ENCODE data around the gene NUPR2.
"Not testable (repeated sequence)": the region's sequence is repeated elsewhere in the genome, so short reads cannot be mapped to it uniquely, and the experiment has no call there.

The NUPR2 gene

GRCh38 chr7:56098187-56099008, 17.8 kb downstream of the NUPR2 start:
- H3K9me3 Mint-ChIP-seq, H3K27ac Mint-ChIP-seq: not testable (repeated sequence)

DNA sequence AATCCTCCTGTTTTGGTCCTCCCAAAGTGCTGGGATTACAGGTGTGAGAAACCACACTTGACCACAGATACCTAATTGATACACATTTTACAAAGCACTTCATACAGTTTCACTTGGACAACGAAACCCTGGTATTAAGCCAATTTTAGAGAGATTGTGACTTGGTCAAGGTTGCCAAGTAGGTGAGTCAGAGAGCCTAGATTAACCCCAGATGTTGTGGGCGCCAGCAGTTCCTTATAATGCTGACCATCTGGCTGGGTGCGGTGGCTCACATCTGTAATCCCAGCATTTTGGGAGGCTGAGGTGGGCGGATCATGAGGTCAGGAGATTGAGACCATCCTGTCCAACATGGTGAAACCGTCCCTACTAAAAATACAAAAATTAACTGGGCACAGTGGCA, 18.5 kb downstream of the NUPR2 start:
- CTCF ChIA-PET, result no interaction called here
- Mint-ChIP-seq H3K27me3 (no peaks in the 10 kb centered on the region), H3K4me1 (peaks cover 2% of the 10 kb centered on the region), H3K4me3 (no peak overlapping the region), H3K27ac (no peak overlapping the region), H3K36me3 (peaks cover 25% of the 10 kb centered on the region), H3K9me3 (no peaks in the 10 kb centered on the region)
- no peak for DNase-seq

More at GRCh38 chr7:56098187-56099008, 17.8 kb downstream of the NUPR2 start:
- CTCF ChIA-PET, H3K4me1 Mint-ChIP-seq, H3K27me3 Mint-ChIP-seq, H3K4me3 Mint-ChIP-seq, DNase-seq: not testable (repeated sequence)
- peaks cover 29% of the 10 kb centered on the region for H3K36me3 Mint-ChIP-seq

GRCh38 chr7:56092789-56093531, 23.3 kb downstream of the NUPR2 start, which contains the start of gene PHKG1:
PHKG1 (minus strand) TSS chr7:56092952; CDS start chr7:56088941, 4,011 bp downstream.
- H3K27me3 Mint-ChIP-seq, result no peaks in the 10 kb centered on the region
- peaks cover 2% of the 10 kb centered on the region for H3K4me1 Mint-ChIP-seq
- H3K4me3 Mint-ChIP-seq, result no peak within 1 kb of the TSS
- H3K27ac Mint-ChIP-seq, result no peak within 1 kb of the TSS
- CTCF ChIA-PET, result no interaction called here
- no peak for DNase-seq
- no peaks in the 10 kb centered on the region for H3K9me3 Mint-ChIP-seq
- peaks cover 5% of the 10 kb centered on the region for H3K36me3 Mint-ChIP-seq

- CTCF ChIA-PET, H3K9me3 Mint-ChIP-seq, H3K4me1 Mint-ChIP-seq, H3K36me3 Mint-ChIP-seq, H3K27me3 Mint-ChIP-seq, DNase-seq, H3K27ac Mint-ChIP-seq, H3K4me3 Mint-ChIP-seq: not testable (repeated sequence)
Measured at GRCh38 chr7:56092388-56092787, 23.8 kb downstream of the NUPR2 start.

DNA sequence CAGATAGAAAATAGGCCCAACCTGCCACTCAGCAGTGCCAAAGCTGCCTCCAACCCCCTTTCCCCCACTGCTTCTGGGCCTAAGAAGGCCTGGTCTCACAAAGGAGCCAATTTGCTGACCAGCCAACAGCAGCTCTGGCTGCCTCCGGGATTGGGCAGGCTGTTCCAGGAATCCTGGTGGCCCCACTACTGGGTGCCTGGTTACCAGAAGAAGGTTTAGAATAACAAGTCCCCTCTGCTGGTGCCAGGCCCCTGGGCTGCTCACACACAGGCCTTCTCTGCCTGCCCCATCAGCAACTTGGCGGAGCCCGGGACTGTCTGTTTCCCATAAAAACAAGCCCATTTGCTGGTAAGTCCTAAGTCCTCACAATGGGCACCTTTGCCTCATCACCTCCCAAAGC, 24.6 kb downstream of the NUPR2 start:
- Mint-ChIP-seq H3K27ac (no peak overlapping the region), H3K27me3 (no peaks in the 10 kb centered on the region), H3K4me1 (peaks cover 2% of the 10 kb centered on the region), H3K4me3 (no peak overlapping the region), H3K9me3 (no peaks in the 10 kb centered on the region), H3K36me3 (peaks cover 8% of the 10 kb centered on the region)
- DNase-seq, result no peak
- CTCF ChIA-PET, result no interaction called here

DNA sequence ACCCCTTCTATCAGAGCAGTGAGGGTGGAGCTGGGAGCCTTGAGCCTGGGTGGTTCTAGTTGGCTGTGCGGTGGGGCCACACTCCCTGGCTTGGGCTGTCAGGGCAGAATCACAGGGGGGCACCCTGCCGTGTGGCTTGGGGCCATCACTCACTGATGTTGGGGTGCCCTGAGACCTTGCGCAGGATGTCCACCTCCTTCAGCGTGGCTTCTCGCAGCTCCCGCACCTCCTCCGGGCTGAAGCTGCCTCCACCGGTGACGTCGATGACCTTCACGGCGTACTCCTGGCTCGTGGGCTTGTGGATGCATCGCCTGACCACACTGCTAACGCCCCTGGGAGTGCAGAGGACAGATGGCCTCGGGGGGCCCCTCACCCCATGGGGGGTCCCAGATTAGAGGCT, 28.8 kb downstream of the NUPR2 start:
- H3K4me1 Mint-ChIP-seq, result no peaks in the 10 kb centered on the region
- peaks cover 10% of the 10 kb centered on the region for H3K36me3 Mint-ChIP-seq
- H3K27me3 Mint-ChIP-seq, result no peaks in the 10 kb centered on the region
- H3K9me3 Mint-ChIP-seq, result no peaks in the 10 kb centered on the region
- H3K4me3 Mint-ChIP-seq, result no peak overlapping the region
- CTCF ChIA-PET, result no interaction called here
- H3K27ac Mint-ChIP-seq, result no peak overlapping the region
- DNase-seq, result no peak

- Mint-ChIP-seq H3K36me3 (peaks cover 15% of the 10 kb centered on the region), H3K4me3 (no peak overlapping the region), H3K27ac (no peak overlapping the region), H3K27me3 (no peaks in the 10 kb centered on the region), H3K9me3 (no peaks in the 10 kb centered on the region), H3K4me1 (no peaks in the 10 kb centered on the region)
- CTCF ChIA-PET, result no interaction called here
- DNase-seq, result no peak
Measured at GRCh38 chr7:56086761-56087160, 29.5 kb downstream of the NUPR2 start.

GRCh38 chr7:56083150-56083785, 32.9 kb downstream of the NUPR2 start:
- Mint-ChIP-seq H3K9me3 (no peaks in the 10 kb centered on the region), H3K4me1 (no peaks in the 10 kb centered on the region), H3K27me3 (no peaks in the 10 kb centered on the region), H3K36me3 (peaks cover 34% of the 10 kb centered on the region), H3K4me3 (no peak overlapping the region), H3K27ac (no peak overlapping the region)
- DNase-seq, result no peak
- CTCF ChIA-PET, result interaction anchor here (2.8 kb wide), 1 partner anchor 9 kb away, joined by 10 read pairs; no protein-coding TSS in a partner anchor

GRCh38 chr7:56081626-56082340, 34.4 kb downstream of the NUPR2 start:
- Mint-ChIP-seq H3K27me3 (no peaks in the 10 kb centered on the region), H3K36me3 (peaks cover 34% of the 10 kb centered on the region), H3K4me3 (no peak overlapping the region), H3K9me3 (no peaks in the 10 kb centered on the region), H3K27ac (no peak overlapping the region), H3K4me1 (no peaks in the 10 kb centered on the region)
- peak; percentile 1 for DNase-seq
- CTCF ChIA-PET, result no interaction called here

- H3K36me3 Mint-ChIP-seq, result peaks cover 36% of the 10 kb centered on the region
- H3K27me3 Mint-ChIP-seq, H3K4me1 Mint-ChIP-seq, DNase-seq, H3K27ac Mint-ChIP-seq, H3K4me3 Mint-ChIP-seq, CTCF ChIA-PET, H3K9me3 Mint-ChIP-seq: not testable (repeated sequence)
Measured at GRCh38 chr7:56080726-56081435, 35.3 kb downstream of the NUPR2 start.

DNA sequence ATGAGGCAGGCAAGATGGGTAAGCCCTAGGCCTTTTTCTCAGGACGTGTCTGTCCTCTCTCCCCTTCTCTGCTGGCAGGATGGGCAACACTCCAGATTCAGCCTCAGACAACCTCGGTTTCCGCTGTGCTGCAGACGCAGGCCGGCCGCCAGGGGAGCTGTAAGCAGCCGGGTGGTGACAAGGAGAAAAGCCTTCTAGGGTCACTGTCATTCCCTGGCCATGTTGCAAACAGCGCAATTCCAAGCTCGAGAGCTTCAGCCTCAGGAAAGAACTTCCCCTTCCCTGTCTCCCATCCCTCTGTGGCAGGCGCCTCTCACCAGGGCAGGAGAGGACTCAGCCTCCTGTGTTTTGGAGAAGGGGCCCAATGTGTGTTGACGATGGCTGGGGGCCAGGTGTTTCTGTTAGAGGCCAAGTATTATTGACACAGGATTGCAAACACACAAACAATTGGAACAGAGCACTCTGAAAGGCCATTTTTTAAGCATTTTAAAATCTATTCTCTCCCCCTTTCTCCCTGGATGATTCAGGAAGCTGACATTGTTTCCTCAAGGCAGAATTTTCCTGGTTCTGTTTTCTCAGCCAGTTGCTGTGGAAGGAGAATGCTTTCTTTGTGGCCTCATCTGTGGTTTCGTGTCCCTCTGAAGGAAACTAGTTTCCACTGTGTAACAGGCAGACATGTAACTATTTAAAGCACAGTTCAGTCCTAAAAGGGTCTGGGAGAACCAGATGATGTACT, 36.6 kb downstream of the NUPR2 start:
- Mint-ChIP-seq H3K27me3 (no peaks in the 10 kb centered on the region), H3K9me3 (no peaks in the 10 kb centered on the region), H3K4me3 (no peak overlapping the region), H3K27ac (no peak overlapping the region), H3K36me3 (peaks cover 36% of the 10 kb centered on the region), H3K4me1 (no peaks in the 10 kb centered on the region)
- no peak for DNase-seq
- CTCF ChIA-PET, result interaction anchor here (0.9 kb wide), 1 partner anchor 438 kb away, joined by 3 read pairs; no protein-coding TSS in a partner anchor

GRCh38 chr7:56078196-56078595, 38.0 kb downstream of the NUPR2 start:
- Mint-ChIP-seq H3K36me3 (peaks cover 38% of the 10 kb centered on the region), H3K9me3 (no peaks in the 10 kb centered on the region), H3K4me1 (peaks cover 5% of the 10 kb centered on the region), H3K4me3 (no peak overlapping the region), H3K27ac (no peak overlapping the region), H3K27me3 (no peaks in the 10 kb centered on the region)
- no peak for DNase-seq
- CTCF ChIA-PET, result interaction anchor here (1.5 kb wide), 1 partner anchor 14 kb away, joined by 3 read pairs; the partner anchor contains the start of gene SUMF2

GRCh38 chr7:56077681-56078080, 38.5 kb downstream of the NUPR2 start:
- Mint-ChIP-seq H3K27me3 (no peaks in the 10 kb centered on the region), H3K4me3 (no peak overlapping the region), H3K27ac (no peak overlapping the region), H3K4me1 (peaks cover 5% of the 10 kb centered on the region), H3K36me3 (peaks cover 42% of the 10 kb centered on the region), H3K9me3 (no peaks in the 10 kb centered on the region)
- CTCF ChIA-PET, result interaction anchor here (1.5 kb wide), 1 partner anchor 13 kb away, joined by 3 read pairs; the partner anchor contains the start of gene SUMF2
- DNase-seq, result no peak
